ENCODE data around the gene PPM1M.

- no peak for TF ChIP-seq CTCF (IDR thresholded peaks at IDR 0.05)
- TF ChIP-seq EZH2 (IDR thresholded peaks at IDR 0.05), result no peak
Observed at GRCh38 chr3:52277071-52277964, 31.8 kb downstream of the PPM1M start.

All from neural progenitor cell (in vitro differentiated cells).